ENCODE results near the gene MARCHF3.

MARCHF3 gene

GRCh38 chr5:126981701-126982100 is 48.7 kb downstream of the MARCHF3 start:
- DNase-seq, result no peak

GRCh38 chr5:126981222-126981621 is 49.1 kb downstream of the MARCHF3 start:
- no peak for DNase-seq

GRCh38 chr5:126978258-126978657 is 52.1 kb downstream of the MARCHF3 start:
- DNase-seq, result no peak

- no peak for DNase-seq
These were observed 53.7 kb downstream of the MARCHF3 start for GRCh38 chr5:126976520-126977172.

GRCh38 chr5:126975796-126976195 is 54.6 kb downstream of the MARCHF3 start:
- DNase-seq, result no peak

- no peak for DNase-seq
These were observed 57.2 kb downstream of the MARCHF3 start for GRCh38 chr5:126973193-126973592.

- no peak for DNase-seq
These were observed 58.1 kb downstream of the MARCHF3 start for GRCh38 chr5:126972062-126972895.

- DNase-seq, result no peak
These were observed 58.8 kb downstream of the MARCHF3 start for GRCh38 chr5:126971455-126972031.

- DNase-seq, result no peak
These were observed 59.8 kb downstream of the MARCHF3 start for GRCh38 chr5:126970517-126971017.

GRCh38 chr5:126969548-126969947 is 60.8 kb downstream of the MARCHF3 start:
- no peak for DNase-seq

- no peak for DNase-seq
These were observed 62.4 kb downstream of the MARCHF3 start for GRCh38 chr5:126967808-126968466.

- DNase-seq, result no peak
These were observed 64.9 kb downstream of the MARCHF3 start for GRCh38 chr5:126965487-126965886.

GRCh38 chr5:126965061-126965475 is 65.3 kb downstream of the MARCHF3 start:
- no peak for DNase-seq

GRCh38 chr5:126963822-126964375 is 66.5 kb downstream of the MARCHF3 start:
- no peak for DNase-seq

GRCh38 chr5:126961702-126962101 is 68.7 kb downstream of the MARCHF3 start:
- peak; percentile 77 for DNase-seq

GRCh38 chr5:126961128-126961527 is 69.2 kb downstream of the MARCHF3 start:
- no peak for DNase-seq

GRCh38 chr5:126959188-126959587 is 71.2 kb downstream of the MARCHF3 start:
- DNase-seq, result no peak

GRCh38 chr5:126956991-126957390 is 73.4 kb downstream of the MARCHF3 start:
- DNase-seq, result no peak

GRCh38 chr5:126954981-126955380 is 75.4 kb downstream of the MARCHF3 start:
- no peak for DNase-seq

GRCh38 chr5:126953640-126954039 is 76.7 kb downstream of the MARCHF3 start:
- no peak for DNase-seq

- no peak for DNase-seq
These were observed 80.9 kb downstream of the MARCHF3 start for GRCh38 chr5:126949475-126949874.

- DNase-seq, result no peak
These were observed 81.9 kb downstream of the MARCHF3 start for GRCh38 chr5:126948453-126948852.

- DNase-seq, result no peak
These were observed 82.4 kb downstream of the MARCHF3 start for GRCh38 chr5:126948011-126948355.
